ENCODE measurements around the gene HOMEZ.
"Not testable (repeated sequence)": the region's sequence is repeated elsewhere in the genome, so short reads cannot be mapped to it uniquely, and the experiment has no call there.

Gene HOMEZ

DNA sequence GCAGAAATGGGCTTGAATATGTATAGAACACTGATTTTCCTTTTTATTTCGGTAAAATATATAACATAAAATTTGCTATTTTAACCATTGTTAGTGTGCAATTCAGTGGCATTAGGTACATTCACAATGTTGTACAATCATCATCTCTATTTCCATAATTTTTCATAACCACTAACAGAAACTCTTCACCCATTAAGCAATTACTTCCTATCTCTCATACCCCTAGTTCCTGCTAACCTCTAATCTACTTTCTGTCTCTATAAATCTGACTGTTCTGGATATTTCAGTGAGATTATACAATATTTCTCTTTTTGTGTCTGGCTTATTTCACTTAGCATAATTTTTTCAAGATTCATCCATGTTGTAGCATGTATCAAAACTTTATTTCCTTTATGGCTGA, 57.1 kb downstream of the HOMEZ start:
- TF ChIP-seq, protein P1, sequence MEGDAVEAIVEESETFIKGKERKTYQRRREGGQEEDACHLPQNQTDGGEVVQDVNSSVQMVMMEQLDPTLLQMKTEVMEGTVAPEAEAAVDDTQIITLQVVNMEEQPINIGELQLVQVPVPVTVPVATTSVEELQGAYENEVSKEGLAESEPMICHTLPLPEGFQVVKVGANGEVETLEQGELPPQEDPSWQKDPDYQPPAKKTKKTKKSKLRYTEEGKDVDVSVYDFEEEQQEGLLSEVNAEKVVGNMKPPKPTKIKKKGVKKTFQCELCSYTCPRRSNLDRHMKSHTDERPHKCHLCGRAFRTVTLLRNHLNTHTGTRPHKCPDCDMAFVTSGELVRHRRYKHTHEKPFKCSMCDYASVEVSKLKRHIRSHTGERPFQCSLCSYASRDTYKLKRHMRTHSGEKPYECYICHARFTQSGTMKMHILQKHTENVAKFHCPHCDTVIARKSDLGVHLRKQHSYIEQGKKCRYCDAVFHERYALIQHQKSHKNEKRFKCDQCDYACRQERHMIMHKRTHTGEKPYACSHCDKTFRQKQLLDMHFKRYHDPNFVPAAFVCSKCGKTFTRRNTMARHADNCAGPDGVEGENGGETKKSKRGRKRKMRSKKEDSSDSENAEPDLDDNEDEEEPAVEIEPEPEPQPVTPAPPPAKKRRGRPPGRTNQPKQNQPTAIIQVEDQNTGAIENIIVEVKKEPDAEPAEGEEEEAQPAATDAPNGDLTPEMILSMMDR (IDR thresholded peaks at IDR 0.05; ENCODE audit: insufficient read depth, low read length, missing control alignments), result no peak
- no peak for DNase-seq (ENCODE audit: low read depth, low spot score)
- ChIA-PET POLR2A (no interaction called here), CTCF (no interaction called here)
- no peak overlapping the region for H3K4me3 ChIP-seq (ENCODE audit: low read depth, low read length)

DNA sequence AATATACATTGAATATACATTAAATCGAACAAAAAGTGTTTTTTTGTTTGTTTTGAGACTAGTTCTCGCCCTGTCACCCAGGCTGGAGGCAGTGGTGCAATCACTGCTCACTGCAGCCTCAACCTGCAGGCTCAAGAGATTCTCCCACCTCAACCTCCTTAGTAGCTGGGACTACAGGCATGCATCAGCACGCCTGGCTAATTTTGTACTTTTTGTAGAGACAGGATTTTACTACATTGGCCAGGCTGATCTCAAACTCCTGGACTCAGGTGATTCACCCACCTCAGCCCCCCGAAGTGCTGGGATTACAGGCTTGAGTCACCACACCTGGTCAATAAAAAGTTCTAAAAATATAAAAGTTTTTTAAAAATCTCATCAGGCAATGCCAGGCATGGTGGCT, 58.4 kb downstream of the HOMEZ start:
- TF ChIP-seq, protein P1 (IDR thresholded peaks at IDR 0.05; ENCODE audit: insufficient read depth, low read length, missing control alignments), result no peak
- POLR2A ChIA-PET, result no interaction called here
- CTCF ChIA-PET, result interaction anchor here (0.7 kb wide), 1 partner anchor 106 kb away, joined by 3 read pairs; no protein-coding TSS in a partner anchor

DNA sequence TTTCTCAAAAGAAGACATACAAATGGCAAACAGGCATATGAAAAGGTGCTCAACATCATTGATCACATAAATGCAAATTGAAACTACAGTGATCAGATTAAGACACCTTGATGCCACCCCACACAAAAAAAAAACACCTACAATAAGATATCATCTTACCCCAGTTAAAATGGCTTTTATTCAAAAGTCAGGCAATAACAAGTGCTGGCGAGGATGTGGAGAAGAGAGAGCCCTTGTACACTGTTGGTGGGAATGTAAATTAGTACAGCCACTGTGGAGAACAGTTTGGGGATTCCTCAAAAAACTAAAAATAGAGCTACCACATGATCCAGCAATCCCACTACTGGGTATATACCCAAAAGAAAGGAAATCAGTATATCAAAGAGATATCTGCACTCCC, 61.0 kb downstream of the HOMEZ start:
- CTCF ChIA-PET, result interaction anchor here (1.8 kb wide), 1 partner anchor 104 kb away, joined by 7 read pairs; no protein-coding TSS in a partner anchor
- DNase-seq (ENCODE audit: low read depth, low spot score); H3K4me3 ChIP-seq (ENCODE audit: low read depth, low read length); POLR2A ChIA-PET: not testable (repeated sequence)

More for the DNA sequence above, 58.4 kb downstream of the HOMEZ start:
- DNase-seq (ENCODE audit: low read depth, low spot score), result no peak
- H3K4me3 ChIP-seq (ENCODE audit: low read depth, low read length), result no peak overlapping the region

Measured in AG04449 (cell line).